Activated T-cell treated with anti-CD3 and anti-CD28 coated beads, Interleukin-2, amount 50 U/mL, for 72 hours (primary cell): ENCODE data around the gene ABCC11. TPM values are rescaled to one million over a fixed set of nuclear protein-coding genes. Genes with fewer than 3 reads are reported as not detected.
A peak's percentile ranks its signal among the peaks of the same experiment; 100 is the strongest.
"Not testable (repeated sequence)": the region's sequence is repeated elsewhere in the genome, so short reads cannot be mapped to it uniquely, and the experiment has no call there.

Experiments used
- ATAC-seq, 2 donors: fragments of 150-1000 bp; cut with Tn5 transposase; replicated peaks in 1 of 2; 2 replicates each; pipeline ENCODE4 v1.10.0; 2021; ENCODE audit warnings: moderate library complexity in 2 of 2, mild to moderate bottlenecking in 1 of 2
- DNase-seq, 2 donors: peaks; one replicate each; pipeline ENCODE4 v3.0.0; 2021 to 2022; ENCODE audit warnings: mixed read lengths in 1 of 2
- H3K27ac Mint-ChIP-seq: one replicate; pipeline ENCODE4 v1.8.0; 2022; ENCODE audit warnings: mild to moderate bottlenecking, moderate library complexity, mixed read lengths
- H3K27me3 Mint-ChIP-seq: one replicate; pipeline ENCODE4 v1.8.0; 2022; ENCODE audit warnings: low read depth, mixed read lengths
- H3K36me3 Mint-ChIP-seq, 2 donors: one replicate each; pipeline ENCODE4 v1.8.0; 2022; ENCODE audit warnings: mixed read lengths in 2 of 2, mild to moderate bottlenecking in 1 of 2; ENCODE audit not compliant: insufficient read depth in 2 of 2
- H3K4me1 Mint-ChIP-seq: one replicate; pipeline ENCODE4 v1.8.0; 2022; ENCODE audit warnings: low read depth, mixed read lengths
- H3K4me3 Mint-ChIP-seq, 2 donors: one replicate each; pipeline ENCODE4 v1.8.0; 2022; ENCODE audit warnings: mild to moderate bottlenecking in 2 of 2, mixed read lengths in 2 of 2, moderate library complexity in 2 of 2
- H3K9me3 Mint-ChIP-seq, 2 donors: one replicate each; pipeline ENCODE4 v1.8.0; 2022; ENCODE audit warnings: mixed read lengths in 2 of 2
- total RNA-seq, 2 donors: library from RNA; stranded (reverse); gene quantifications; one replicate each; pipeline ENCODE4 v1.2.3, GENCODE V29; 2022

ABCC11 gene
- total RNA-seq, 2 donors from 2014 or later: 0.07 to 0.17 TPM

GRCh38 chr16:48181746-48182520 lies 65.4 kb downstream of the ABCC11 start:
- not testable (repeated sequence) for H3K9me3 Mint-ChIP-seq, H3K27ac Mint-ChIP-seq, H3K4me3 Mint-ChIP-seq, DNase-seq, H3K4me1 Mint-ChIP-seq, H3K36me3 Mint-ChIP-seq, ATAC-seq
- H3K27me3 Mint-ChIP-seq: peaks cover 13% of the 10 kb centered on the region

GRCh38 chr16:48180868-48181480 lies 66.4 kb downstream of the ABCC11 start:
- Mint-ChIP-seq H3K9me3 (no peaks in the 10 kb centered on the region), H3K4me1 (no peaks in the 10 kb centered on the region), H3K27me3 (peaks cover 20% of the 10 kb centered on the region), H3K36me3 (no peaks in the 10 kb centered on the region), H3K27ac (no peak overlapping the region), H3K4me3 (no peak overlapping the region)
- DNase-seq: no peak
- ATAC-seq: no peak

- no peaks in the 10 kb centered on the region for H3K36me3 Mint-ChIP-seq
These were observed 70.5 kb downstream of the ABCC11 start for GRCh38 chr16:48176635-48177408.

GRCh38 chr16:48173889-48174288 lies 73.5 kb downstream of the ABCC11 start:
- no peak overlapping the region for H3K27ac Mint-ChIP-seq
- H3K4me3 Mint-ChIP-seq: no peak overlapping the region
- no peaks in the 10 kb centered on the region for H3K4me1 Mint-ChIP-seq
- H3K27me3 Mint-ChIP-seq: peaks cover 22% of the 10 kb centered on the region
- no peak for DNase-seq
- no peaks in the 10 kb centered on the region for H3K9me3 Mint-ChIP-seq
- H3K36me3 Mint-ChIP-seq: no peaks in the 10 kb centered on the region
- ATAC-seq: no peak

More at GRCh38 chr16:48176635-48177408, 70.5 kb downstream of the ABCC11 start:
- H3K27ac Mint-ChIP-seq: no peak overlapping the region
- no peaks in the 10 kb centered on the region for H3K4me1 Mint-ChIP-seq
- ATAC-seq: no peak
- H3K27me3 Mint-ChIP-seq: peaks cover 22% of the 10 kb centered on the region
- H3K4me3 Mint-ChIP-seq: no peak overlapping the region
- no peaks in the 10 kb centered on the region for H3K9me3 Mint-ChIP-seq
- DNase-seq: no peak

- DNase-seq (no peak), ATAC-seq (no peak)
- no peaks in the 10 kb centered on the region for H3K4me1 Mint-ChIP-seq
- no peaks in the 10 kb centered on the region for H3K9me3 Mint-ChIP-seq
- no peak overlapping the region for H3K27ac Mint-ChIP-seq
- no peaks in the 10 kb centered on the region for H3K36me3 Mint-ChIP-seq
- no peak overlapping the region for H3K4me3 Mint-ChIP-seq
- H3K27me3 Mint-ChIP-seq: peaks cover 16% of the 10 kb centered on the region
These were observed 74.7 kb downstream of the ABCC11 start for GRCh38 chr16:48172682-48173081.

- Mint-ChIP-seq H3K27ac (no peak overlapping the region), H3K36me3 (no peaks in the 10 kb centered on the region), H3K4me3 (no peak overlapping the region), H3K27me3 (no peaks in the 10 kb centered on the region), H3K4me1 (peaks cover 8% of the 10 kb centered on the region), H3K9me3 (no peaks in the 10 kb centered on the region)
- DNase-seq (no peak), ATAC-seq (no peak)
These were observed 77.4 kb downstream of the ABCC11 start for GRCh38 chr16:48169896-48170295.

- H3K9me3 Mint-ChIP-seq: no peaks in the 10 kb centered on the region
- ATAC-seq (no peak), DNase-seq (no peak)
- no peaks in the 10 kb centered on the region for H3K36me3 Mint-ChIP-seq
- no peak overlapping the region for H3K4me3 Mint-ChIP-seq
- no peaks in the 10 kb centered on the region for H3K27me3 Mint-ChIP-seq
- no peak overlapping the region for H3K27ac Mint-ChIP-seq
- peaks cover 12% of the 10 kb centered on the region for H3K4me1 Mint-ChIP-seq
These were observed 79.3 kb downstream of the ABCC11 start for GRCh38 chr16:48168075-48168474.

- not testable (repeated sequence) for DNase-seq, H3K36me3 Mint-ChIP-seq, H3K27ac Mint-ChIP-seq, ATAC-seq, H3K9me3 Mint-ChIP-seq, H3K4me3 Mint-ChIP-seq
- H3K27me3 Mint-ChIP-seq: peaks cover 10% of the 10 kb centered on the region
- peaks cover 12% of the 10 kb centered on the region for H3K4me1 Mint-ChIP-seq
These were observed 80.7 kb downstream of the ABCC11 start for GRCh38 chr16:48166617-48167016.

- no peak overlapping the region for H3K4me3 Mint-ChIP-seq
- no peak for ATAC-seq
- no peak for DNase-seq
- no peaks in the 10 kb centered on the region for H3K36me3 Mint-ChIP-seq
- H3K4me1 Mint-ChIP-seq: peaks cover 12% of the 10 kb centered on the region
- H3K27ac Mint-ChIP-seq: no peak overlapping the region
- peaks cover 16% of the 10 kb centered on the region for H3K27me3 Mint-ChIP-seq
- H3K9me3 Mint-ChIP-seq: no peaks in the 10 kb centered on the region
These were observed 81.3 kb downstream of the ABCC11 start for GRCh38 chr16:48165961-48166578.

GRCh38 chr16:48164907-48165715 lies 82.2 kb downstream of the ABCC11 start:
- Mint-ChIP-seq H3K36me3 (no peaks in the 10 kb centered on the region), H3K4me1 (peaks cover 12% of the 10 kb centered on the region), H3K27me3 (peaks cover 22% of the 10 kb centered on the region), H3K27ac (no peak overlapping the region), H3K4me3 (no peak overlapping the region), H3K9me3 (no peaks in the 10 kb centered on the region)
- DNase-seq: peak; percentile 65 to 80
- peak; percentile 89 to 96 for ATAC-seq

- Mint-ChIP-seq H3K27ac (no peak overlapping the region), H3K9me3 (no peaks in the 10 kb centered on the region)
These were observed 84.4 kb downstream of the ABCC11 start for GRCh38 chr16:48162839-48163410.

GRCh38 chr16:48161906-48162305 lies 85.4 kb downstream of the ABCC11 start:
- no peak overlapping the region for H3K27ac Mint-ChIP-seq
- H3K4me1 Mint-ChIP-seq: peaks cover 37% of the 10 kb centered on the region
- H3K27me3 Mint-ChIP-seq: peaks cover 37% of the 10 kb centered on the region
- no peak overlapping the region for H3K4me3 Mint-ChIP-seq
- peaks cover 0 to 3% of the 10 kb centered on the region in 2 donors for H3K36me3 Mint-ChIP-seq
- ATAC-seq: no peak
- no peak for DNase-seq
- no peaks in the 10 kb centered on the region for H3K9me3 Mint-ChIP-seq

More at GRCh38 chr16:48162839-48163410, 84.4 kb downstream of the ABCC11 start:
- peaks cover 27% of the 10 kb centered on the region for H3K4me1 Mint-ChIP-seq
- peaks cover 37% of the 10 kb centered on the region for H3K27me3 Mint-ChIP-seq
- H3K36me3 Mint-ChIP-seq: peaks cover 0 to 3% of the 10 kb centered on the region in 2 donors
- H3K4me3 Mint-ChIP-seq: no peak overlapping the region
- no peak for DNase-seq
- no peak for ATAC-seq
